NCI-H1694 (cell line): ENCODE results near the gene FOLR2.
"Not testable (repeated sequence)": the region's sequence is repeated elsewhere in the genome, so short reads cannot be mapped to it uniquely, and the experiment has no call there.

Experiments
- DNase-seq: peaks from one replicate; lab custom pipeline; 2025; lab: John Stamatoyannopoulos, UW

Gene FOLR2

DNA sequence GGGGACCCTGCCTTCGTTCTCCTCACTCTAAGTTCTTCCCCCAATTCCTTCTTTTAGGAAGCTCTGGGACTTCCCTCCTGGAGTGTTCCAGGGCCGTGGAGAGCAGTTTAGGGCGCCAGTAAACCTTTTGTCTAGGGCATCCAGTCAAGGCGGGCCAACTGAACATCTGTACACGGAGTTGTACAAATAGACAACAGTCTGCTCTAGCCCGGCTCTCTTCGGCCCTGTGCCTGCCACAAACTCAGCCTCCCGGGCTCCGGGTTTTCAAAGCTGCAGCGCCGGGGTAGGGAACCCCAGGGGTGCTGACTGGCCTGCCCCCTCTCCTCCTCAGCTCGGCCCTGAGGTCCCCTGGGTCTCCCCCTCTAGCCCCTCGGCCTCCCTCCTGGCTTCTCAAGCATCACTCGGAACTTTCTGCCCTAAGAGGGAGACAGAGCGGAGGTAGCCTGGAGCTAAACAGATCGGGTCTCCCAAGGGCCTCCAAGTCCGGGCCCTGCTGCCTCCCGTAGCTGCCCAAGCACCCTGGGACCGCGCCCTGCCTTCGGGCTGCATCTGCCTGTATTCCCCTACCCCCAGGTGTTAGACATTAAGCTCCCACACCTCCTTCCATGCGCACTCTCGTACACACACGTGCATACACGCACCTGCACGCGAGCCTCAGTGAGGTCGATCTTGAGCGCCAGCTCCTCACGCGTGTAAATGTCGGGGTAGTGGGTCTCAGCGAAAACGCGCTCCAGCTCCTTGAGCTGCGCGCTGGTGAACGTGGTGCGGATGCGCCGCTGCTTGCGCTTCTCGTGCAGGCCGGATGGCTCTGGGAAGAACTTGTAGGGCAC lies 24.1 kb downstream of the FOLR2 start:
- peak; percentile 16 for DNase-seq

DNA sequence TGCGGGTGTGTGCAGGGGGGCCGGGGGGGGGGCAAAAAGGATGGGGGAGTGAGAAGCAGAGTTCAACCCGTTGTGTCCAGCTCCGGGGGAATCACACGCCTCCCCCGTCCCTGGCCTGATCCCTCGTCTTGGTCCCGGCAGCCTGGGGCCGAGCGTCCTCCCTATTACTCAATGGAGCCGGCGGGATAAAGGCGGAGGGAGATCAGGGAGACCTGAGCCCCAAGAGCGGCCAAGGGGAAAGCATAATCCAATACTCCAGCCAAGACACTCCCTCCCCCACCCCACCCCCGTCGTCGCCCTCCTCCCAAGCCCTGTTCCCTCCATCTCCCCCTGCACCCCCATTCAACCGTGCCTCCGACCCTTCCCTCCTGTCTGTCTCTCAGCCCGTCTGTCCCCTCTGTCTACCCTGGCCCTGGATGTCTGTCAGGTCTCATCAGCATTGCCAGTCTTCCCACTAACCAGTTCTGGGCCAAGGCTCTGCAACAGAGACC lies 24.7 kb downstream of the FOLR2 start:
- DNase-seq, result no peak

DNA sequence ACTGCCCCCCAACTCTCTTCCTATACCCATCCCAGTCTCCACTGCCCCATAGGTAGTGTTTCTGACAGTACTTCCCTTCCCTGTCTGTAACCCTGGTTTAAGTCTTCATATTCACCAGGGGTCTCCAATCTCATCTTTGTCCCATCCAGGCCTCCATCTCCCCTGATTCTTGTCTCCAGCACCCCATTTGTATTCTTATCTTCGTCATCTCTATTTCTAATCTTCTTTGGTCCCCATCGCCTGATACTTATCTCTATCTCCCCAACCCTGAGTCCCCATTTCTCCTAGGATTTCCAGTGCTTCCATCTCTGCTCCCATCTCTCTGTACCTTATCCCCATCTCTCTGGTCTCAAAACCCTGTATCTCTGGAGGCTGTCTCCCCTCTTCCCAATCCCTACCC lies 25.5 kb downstream of the FOLR2 start:
- DNase-seq, result no peak

DNA sequence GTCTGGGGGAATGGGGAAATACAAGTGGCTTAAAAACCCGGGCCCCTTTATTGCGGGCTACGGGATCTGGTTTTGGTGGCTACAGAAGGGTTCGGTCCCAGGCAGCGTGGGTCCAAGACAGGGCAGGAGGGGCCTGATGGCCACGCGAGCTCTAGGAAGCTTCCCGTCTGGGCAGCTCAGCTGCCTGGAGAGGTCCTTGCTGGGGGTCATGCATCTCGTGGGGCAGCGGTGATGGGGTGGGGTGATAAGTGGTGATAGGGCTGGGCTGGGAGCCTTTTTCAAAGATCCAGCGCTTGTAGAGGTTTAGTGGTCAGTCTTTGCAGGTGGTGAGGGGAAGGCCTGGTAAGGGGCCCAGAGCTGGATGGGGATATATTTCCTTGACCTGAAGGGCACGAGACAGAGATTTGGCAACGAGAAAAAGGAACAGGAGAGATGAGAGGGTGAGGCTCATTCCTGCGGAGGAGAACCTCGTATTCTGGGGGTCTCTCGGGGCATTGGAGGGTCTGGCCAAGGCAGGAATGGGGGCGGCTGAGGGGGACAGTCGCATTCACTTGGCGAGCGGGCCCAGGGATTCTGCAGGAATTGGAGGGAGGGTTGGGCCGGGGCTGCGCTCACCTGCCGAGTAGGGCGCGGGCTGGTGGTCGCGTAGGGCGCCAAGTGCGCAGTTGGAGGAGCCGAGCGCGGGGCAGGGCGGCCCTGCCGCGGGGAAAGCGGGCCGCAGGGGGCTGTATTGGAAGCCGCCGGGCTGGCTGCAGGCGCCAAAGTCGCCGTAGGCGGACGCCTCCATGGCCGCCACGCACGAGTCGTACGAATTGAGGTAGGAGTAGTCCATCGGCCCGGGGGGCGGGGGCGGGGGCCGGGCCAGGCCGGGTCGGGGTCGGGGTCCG lies 26.8 kb downstream of the FOLR2 start:
- DNase-seq, result no peak

DNA sequence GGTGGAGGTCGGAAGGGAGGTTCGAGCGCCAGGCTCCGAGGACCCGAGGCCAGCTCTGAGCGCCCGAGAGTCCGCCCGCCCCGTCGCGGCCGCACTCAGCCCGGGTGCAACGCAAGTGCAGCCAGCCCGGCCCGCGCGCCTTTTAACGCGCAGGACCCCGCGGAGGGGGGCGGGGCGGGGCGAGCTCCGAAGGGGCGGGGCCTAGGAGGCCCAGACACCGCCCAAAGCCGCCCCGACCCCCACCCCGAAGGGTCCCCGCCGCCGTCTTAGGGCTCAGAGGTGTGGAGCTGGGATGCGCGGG lies 27.4 kb downstream of the FOLR2 start, which contains the start of gene PHOX2A:
TSS of gene PHOX2A (minus strand) at position 117 of the 301 bp plus-strand sequence. CDS start 172 bp downstream, outside the sequence.
- DNase-seq, result no peak

DNA sequence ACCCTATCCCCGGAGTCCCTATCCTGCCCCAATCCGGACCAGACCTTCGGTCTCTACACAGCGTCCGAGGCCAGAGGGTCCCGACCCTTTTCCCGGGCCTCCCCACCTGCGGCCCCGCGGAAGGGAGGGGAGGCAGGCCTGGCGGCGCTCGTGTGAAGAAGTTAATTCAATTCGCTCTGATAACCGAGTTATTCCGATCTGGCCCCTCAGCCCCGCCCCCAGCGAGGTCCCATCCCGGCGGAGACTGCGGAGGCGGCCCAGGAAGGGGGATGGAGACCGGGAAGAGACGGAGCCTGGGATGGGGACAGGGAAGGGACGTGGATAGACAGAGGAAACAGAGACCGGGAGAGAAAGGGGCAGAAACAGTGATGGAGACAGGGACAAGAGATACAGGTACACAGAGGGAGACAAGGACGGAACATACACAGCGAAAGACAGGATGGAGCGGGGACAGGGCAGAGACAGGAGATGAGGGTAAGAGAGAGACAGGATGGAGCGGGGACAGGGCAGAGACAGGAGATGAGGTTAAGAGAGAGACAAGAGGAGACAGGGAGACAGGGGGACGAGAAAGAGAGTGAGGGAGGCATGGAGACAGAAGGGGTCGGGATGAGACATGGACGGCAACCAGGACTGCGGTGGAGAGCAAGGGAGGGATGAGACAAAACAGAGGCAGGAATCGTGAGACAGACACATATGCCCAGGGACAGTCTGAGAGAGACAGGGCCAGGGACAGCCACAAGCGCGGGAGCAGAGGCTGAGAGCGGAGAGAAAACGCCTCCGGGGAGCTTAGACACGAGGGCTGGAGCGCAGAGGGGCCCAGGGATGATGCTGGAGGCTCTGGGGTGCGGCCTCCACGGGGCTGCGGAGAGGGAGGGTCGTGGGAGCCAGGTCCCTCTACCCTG lies 28.0 kb downstream of the FOLR2 start:
- no peak for DNase-seq

DNA sequence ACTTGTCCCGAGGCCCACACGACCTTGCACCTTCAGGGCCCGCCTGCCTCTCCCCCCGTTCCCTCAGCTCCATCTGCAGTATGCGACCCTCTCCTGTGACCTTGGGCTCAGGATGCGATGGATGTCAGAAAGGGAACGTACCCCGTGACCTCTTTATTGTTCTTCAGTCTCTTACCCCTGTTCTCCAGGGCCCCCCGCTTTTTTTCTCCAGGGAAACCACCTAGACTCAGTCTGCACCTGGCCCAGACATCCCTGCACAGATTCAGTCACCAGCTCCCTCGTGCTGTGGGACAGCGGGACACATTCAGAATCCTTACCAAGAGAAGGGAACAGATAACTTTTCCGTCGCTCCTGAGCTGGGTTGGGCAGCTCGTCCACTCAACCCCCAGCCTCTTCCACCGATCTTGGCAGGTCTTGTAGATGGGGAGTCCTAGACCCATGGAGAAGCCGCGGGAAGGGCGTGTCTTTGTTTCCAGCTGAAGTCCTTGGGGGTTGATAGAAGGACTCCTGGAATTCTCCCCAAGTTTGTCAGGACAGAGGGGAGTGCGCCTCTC lies 28.7 kb downstream of the FOLR2 start:
- DNase-seq, result no peak

DNA sequence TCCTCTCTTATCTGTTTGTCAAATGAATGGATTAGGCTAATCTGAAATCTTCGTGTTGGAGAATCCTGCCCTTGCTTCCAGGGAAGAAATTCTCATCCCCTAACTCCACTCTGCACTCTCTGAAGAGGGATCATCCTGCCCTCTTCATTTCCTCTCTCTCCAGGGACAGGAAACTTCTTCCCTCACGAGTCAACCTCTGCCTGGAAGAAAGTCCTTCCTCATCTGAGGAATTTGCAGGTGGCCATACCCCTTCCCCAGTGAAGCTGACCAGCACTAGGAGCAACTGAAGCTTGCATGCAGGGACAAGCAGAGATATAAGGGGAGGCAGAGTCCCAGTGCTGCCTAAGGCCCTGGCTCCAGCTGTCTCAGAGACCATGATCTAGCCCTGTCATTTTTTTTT lies 31.0 kb downstream of the FOLR2 start:
- DNase-seq, result no peak

DNA sequence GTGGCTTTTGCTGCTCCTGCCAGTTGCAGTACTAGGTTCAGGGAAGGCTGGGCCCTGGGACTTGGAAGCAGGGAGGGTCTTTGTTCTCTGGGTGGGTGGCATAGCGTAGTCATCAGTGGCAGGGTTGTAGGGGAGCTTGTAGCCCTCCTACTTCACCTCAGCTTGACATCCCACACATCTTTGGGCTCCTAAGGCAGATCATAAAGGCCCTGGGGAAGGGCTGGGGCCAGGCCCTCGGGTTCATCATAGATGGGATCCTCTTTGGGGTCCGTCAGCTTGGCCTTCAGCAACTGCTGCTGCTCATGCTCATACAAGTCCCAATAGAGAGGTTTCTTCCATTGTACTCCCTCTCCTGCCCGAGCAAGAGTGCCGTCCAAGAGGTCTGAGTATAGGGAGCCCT lies 33.4 kb downstream of the FOLR2 start:
- DNase-seq, result no peak

DNA sequence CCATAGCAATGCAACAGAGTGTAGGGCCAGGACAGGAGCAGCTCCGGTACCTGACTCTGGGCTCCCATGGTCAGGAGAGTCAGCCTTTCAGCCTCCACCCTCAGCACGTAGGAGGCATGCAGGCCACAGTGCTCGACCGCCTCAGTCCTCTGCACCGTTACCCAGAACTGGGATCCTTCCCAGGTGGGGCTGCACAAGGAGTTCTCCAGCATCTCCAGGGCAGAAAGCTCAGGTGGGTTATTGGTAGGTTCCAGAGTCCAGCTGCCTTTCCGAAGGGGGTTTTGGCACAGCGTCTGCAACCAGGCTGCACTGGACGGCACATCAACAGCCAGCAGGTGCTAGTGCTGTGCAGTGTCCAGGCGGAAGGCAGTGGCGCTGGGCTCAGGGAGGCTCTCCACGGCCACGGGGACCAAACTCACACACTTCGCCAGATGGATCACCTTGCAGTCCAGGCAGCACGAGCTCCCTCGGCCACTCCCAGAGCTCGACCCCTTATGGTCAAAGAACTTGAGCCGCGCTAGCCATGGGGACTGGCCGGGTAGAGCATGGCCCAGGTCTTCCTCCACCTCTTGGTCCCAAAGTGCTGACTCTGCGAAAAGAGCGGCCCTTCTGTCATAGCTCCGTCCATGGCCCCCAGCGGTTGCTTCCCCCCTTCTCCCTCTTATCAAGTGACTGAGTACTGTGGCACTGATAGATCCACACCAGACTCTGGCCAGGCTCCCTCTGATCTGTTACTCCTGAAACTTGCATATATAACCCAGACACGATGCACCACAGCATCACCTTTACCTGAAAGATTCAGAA lies 34.3 kb downstream of the FOLR2 start:
- no peak for DNase-seq

DNA sequence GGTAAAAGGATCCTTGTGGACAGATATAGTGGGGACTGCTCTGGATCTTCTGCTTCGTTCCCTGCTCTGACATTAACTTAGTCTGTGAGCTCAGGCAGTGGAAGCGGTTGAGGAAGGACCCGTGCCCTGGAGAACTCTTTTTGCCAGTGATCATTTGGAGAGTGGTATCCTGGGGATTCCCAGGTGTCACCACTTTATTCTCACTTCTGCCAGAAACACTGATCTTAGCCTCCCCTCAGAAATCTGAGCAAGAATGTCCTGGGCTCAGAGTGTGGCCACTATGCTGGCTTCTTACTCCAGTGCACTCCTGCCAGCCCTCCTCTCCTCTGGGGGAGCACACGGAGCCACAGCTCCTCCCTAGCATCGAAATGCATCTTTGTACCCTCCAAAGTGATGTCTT lies 35.0 kb downstream of the FOLR2 start:
- no peak for DNase-seq

DNA sequence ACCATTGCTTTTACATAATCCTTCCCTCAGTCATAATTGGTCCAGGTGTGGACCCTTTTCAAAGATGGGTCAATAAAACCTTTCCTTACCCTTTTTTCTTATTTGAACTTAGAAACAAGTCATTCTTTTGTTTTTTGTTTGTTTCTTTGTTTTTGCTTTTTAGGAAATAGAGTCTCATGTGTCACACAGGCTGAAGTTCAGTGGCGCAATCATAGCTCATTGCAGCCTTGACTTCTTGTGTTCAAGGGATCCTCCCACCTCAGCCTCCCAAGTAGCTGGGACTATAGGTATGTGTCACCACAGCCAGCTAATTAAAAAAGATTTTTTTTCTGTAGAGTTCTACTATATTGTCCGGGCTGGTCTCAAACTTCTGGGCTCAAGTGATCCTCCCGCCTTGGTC lies 36.8 kb downstream of the FOLR2 start:
- no peak for DNase-seq

DNA sequence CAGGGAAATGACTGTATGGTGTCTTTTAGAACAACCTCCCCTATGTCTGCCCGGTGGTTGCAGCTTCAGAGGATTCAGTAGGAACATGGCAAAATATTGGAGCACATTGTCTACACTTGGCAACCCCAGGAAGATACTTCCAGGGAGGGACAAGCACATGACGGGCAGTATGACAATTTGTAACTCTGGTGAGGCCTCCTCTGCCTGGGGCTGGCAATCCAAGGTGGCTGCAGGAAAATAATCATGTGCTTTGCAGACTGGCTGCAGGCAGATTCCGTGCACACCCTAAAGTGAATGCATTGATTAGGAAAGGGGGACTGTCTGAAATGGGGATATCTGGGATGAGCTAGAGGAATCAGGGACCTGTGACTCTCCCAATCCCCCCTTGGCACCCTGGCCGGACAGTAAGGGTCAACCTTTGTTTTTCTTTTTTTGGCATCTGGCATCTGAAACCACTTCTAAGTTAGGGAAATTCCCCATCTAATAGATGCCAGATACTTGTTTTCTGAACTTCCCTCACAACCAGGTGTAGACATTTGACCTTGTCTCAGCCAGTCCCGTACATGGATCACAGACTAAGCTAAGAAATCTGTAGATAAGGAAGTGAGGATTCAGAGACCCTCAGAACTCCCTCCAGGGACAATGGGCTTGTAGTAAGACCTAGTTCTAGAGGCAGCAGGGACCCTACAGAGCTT lies 37.9 kb downstream of the FOLR2 start:
- DNase-seq, result no peak

DNA sequence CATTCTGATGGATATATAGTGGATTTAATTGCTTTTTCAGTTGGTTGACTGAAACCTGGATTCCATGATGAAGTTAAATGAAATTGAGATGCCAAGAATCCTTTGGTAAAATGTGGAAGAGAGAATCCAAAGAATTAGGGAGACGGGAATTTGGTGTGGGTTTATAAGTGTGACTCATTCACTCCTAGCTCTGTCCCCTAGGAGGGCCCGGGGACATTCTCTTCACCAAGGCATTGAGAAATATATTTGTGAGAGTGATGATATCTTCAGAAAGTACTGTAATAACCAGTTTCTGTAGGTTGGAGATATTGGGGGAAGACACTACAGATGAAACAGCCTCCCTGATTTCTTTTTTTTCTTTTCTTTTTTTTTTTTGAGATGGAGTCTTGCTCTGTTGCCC lies 41.0 kb downstream of the FOLR2 start:
- DNase-seq, result no peak

DNA sequence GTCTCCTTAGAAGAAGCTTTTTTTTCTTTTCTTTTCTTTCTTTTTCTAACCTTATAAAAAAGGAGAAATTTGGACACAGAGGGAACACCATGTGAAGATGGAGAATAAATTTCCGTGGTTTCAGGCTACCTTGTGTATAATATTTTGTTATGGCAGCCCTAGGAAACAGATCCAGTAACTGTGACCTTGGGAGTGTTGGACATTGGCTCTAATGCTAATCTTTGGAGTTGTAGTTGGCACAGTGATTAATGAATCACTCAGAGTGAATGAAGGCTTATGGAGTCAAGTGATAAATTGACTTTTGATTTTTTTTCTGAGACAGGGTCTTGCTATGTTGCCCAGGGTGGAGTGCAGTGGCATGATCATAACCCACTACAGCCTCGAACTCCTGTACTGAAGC lies 42.9 kb downstream of the FOLR2 start:
- DNase-seq, result no peak

DNA sequence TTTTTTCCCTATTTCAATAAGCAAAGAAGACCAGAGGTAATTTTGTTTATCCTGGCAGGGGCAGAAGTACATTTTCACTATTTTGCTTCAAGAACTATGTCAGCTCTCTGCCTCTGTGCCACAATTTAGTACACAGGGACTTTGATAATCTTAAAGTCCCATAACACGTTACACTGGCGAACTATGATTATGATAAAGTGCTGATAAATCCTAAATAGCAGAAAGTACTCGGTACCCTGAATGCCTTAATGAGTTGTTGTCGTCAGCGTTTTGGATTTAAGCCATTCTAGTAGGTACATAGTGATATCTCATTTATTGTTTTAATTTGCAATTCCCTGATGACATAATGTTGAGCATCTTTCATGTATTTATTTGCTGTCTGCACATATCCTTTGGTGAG lies 44.0 kb downstream of the FOLR2 start:
- no peak for DNase-seq

DNA sequence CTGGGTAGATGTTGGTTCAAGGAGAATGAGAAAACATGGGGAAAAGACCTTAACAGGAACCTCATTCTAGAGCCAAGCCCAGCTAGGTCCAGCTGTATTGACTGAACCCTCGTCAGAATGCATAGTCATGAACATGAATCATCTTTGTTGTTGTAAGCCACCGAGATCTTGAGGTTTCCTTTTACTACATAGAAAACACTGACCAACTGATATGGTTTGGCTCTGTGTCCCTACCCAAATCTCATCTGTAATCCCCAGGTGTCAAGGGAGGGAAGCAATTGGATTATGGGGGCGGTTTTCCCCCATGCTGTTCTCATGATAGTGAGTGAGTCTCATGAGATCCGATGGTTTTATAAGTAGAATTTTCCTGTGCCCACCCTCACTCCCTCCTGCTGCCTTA lies 46.8 kb downstream of the FOLR2 start:
- DNase-seq, result no peak

DNA sequence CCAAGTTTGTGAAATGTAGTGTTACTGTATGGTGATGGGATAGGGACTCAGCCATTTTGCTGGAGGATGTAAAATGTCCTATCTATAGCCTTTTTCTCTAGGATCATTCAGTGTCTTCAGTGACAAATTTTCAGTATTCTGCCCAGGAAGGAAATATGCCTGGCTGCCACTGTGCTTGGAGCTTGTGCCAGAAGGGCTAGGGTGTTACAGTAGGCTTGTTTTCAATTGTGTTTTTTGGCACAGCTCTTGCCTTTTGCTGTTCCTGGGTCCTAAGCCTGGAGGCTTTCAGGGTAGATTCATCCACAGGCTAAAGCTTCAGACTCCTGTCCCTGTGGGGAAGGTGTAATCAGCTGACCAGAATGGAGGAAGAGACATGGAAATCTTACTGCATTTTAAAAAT lies 49.4 kb downstream of the FOLR2 start:
- no peak for DNase-seq

DNA sequence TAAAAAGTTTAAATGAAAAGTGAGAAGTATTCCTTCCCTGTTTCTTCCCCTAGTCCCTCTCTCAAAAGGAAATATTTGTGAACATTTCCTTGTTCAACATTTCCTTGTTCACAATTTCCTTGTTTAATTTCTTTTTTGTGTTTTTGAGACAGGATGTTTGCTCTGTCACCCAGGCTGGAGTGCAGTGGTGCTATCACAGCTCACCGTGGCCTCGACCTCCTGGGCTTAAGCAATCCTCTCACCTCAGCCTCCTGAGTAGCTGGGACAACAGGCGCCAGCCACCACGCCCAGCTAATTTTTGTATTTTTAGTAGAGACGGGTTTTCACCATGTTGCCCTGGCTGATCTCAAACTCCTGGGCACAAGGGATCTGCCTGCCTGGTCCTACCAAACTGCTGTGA lies 50.4 kb downstream of the FOLR2 start:
- DNase-seq, result not testable (repeated sequence)

DNA sequence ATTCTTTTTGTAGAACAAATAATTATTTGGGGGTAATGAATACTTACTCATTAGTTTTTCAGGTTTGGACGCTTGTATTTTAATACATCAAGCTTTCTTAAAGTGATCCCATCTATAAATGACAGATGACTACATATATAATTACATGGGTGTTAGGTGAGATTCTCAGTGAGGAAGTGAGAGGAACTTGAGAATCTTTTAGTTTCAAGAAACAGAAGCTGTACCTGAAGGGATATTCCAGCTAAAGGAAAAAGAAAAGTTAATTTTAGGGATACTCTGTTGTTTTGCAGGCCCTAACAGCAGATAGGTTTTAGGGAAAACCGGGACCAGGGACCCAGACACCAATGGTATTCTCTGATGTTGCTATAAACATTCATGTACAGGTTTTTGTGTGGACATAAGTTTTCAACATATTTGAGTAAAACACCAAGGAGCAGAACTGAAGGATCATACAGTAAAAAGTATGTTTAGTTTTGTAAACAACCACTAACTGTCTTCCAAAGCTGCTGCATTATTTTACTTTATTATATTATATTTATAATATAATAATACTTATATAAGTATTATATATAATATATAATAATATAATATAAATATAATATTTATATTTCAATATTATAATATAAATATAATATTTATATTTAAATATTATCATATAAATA lies 51.5 kb downstream of the FOLR2 start:
- DNase-seq, result no peak
